Neutrophil (primary cell): ENCODE data around the gene USP12.
"Not testable (repeated sequence)": the region's sequence is repeated elsewhere in the genome, so short reads cannot be mapped to it uniquely, and the experiment has no call there.

Experiments
- H3K27ac ChIP-seq: fragments of 200-600 bp; sonication (generic); 2 replicates; pipeline ENCODE4 v1.5.1; 2016; ENCODE audit warnings: mild to moderate bottlenecking, moderate library complexity
- H3K27me3 ChIP-seq: fragments of 200-600 bp; sonication (generic); 2 replicates; pipeline ENCODE4 v1.6.0; 2016; ENCODE audit warnings: mild to moderate bottlenecking
- H3K36me3 ChIP-seq: fragments of 200-600 bp; sonication (generic); 2 replicates; pipeline ENCODE4 v1.5.1; 2017
- H3K4me1 ChIP-seq, 2 experiments: fragments of 200-600 bp in 1 of 2; sonication (generic) in 1 of 2; 1 replicate in 1 of 2; 2 replicates in 1 of 2; pipeline versions ENCODE4 v1.5.1 to v1.6.1; 2013 to 2016; ENCODE audit warnings: low read depth in 1 of 2, low read length in 1 of 2, mild to moderate bottlenecking in 1 of 2, moderate library complexity in 1 of 2; ENCODE audit not compliant: control insufficient read depth in 1 of 2, insufficient read depth in 1 of 2
- H3K4me3 ChIP-seq, 2 experiments: fragments of 200-600 bp in 1 of 2; sonication (generic) in 1 of 2; 1 replicate in 1 of 2; 2 replicates in 1 of 2; pipeline ENCODE4 v1.5.1; 2013 to 2016; ENCODE audit warnings: low read depth in 1 of 2, low read length in 1 of 2, mild to moderate bottlenecking in 1 of 2, moderate library complexity in 1 of 2
- H3K9me3 ChIP-seq: fragments of 200-600 bp; sonication (generic); 2 replicates; pipeline ENCODE4 v1.5.1; 2016
- CTCF ChIP-seq: fragments of 200-600 bp; sonication (generic); IDR thresholded peaks from 2 replicates; pipeline ENCODE4 v1.5.1; 2016; ENCODE audit warnings: antibody characterized with exemption

USP12 gene

GRCh38 chr13:27199211-27199610, 27.6 kb upstream of the USP12 start:
- Histone ChIP-seq H3K27me3 (peaks cover 4% of the 10 kb centered on the region), H3K36me3 (no peaks in the 10 kb centered on the region), H3K4me1 (no peaks in the 10 kb centered on the region), H3K27ac (no peak overlapping the region), H3K9me3 (no peaks in the 10 kb centered on the region), H3K4me3 (no peak overlapping the region)
- no peak for TF ChIP-seq CTCF

GRCh38 chr13:27194895-27195764, 23.5 kb upstream of the USP12 start:
- H3K36me3 ChIP-seq, result no peaks in the 10 kb centered on the region
- H3K27me3 ChIP-seq, result peaks cover 5% of the 10 kb centered on the region
- no peaks in the 10 kb centered on the region for H3K4me1 ChIP-seq
- H3K27ac ChIP-seq, result no peak overlapping the region
- no peak overlapping the region for H3K4me3 ChIP-seq
- H3K9me3 ChIP-seq, result no peaks in the 10 kb centered on the region
- no peak for TF ChIP-seq CTCF

GRCh38 chr13:27194209-27194608, 22.6 kb upstream of the USP12 start:
- Histone ChIP-seq H3K27me3 (peaks cover 5% of the 10 kb centered on the region), H3K27ac (no peak overlapping the region), H3K4me3 (no peak overlapping the region), H3K36me3 (no peaks in the 10 kb centered on the region), H3K9me3 (no peaks in the 10 kb centered on the region), H3K4me1 (no peaks in the 10 kb centered on the region)
- TF ChIP-seq CTCF, result no peak

GRCh38 chr13:27193496-27193895, 21.9 kb upstream of the USP12 start:
- H3K27me3 ChIP-seq, result peaks cover 5% of the 10 kb centered on the region
- H3K4me3 ChIP-seq, result no peak overlapping the region
- no peak overlapping the region for H3K27ac ChIP-seq
- no peaks in the 10 kb centered on the region for H3K9me3 ChIP-seq
- no peak for TF ChIP-seq CTCF
- H3K36me3 ChIP-seq, result no peaks in the 10 kb centered on the region
- no peaks in the 10 kb centered on the region for H3K4me1 ChIP-seq

- H3K4me1 ChIP-seq, result no peaks in the 10 kb centered on the region
- H3K9me3 ChIP-seq, result no peaks in the 10 kb centered on the region
- no peak overlapping the region for H3K27ac ChIP-seq
- TF ChIP-seq CTCF, result no peak
- no peaks in the 10 kb centered on the region for H3K36me3 ChIP-seq
- peaks cover 5% of the 10 kb centered on the region for H3K27me3 ChIP-seq
- H3K4me3 ChIP-seq, result no peak overlapping the region
These were observed 21.4 kb upstream of the USP12 start for GRCh38 chr13:27192973-27193372.

- not testable (repeated sequence) for H3K9me3 ChIP-seq, H3K4me1 ChIP-seq
These were observed 20.8 kb upstream of the USP12 start for GRCh38 chr13:27192367-27192766.

More at GRCh38 chr13:27192367-27192766, 20.8 kb upstream of the USP12 start:
- not testable (repeated sequence) for H3K36me3 ChIP-seq, H3K27ac ChIP-seq, H3K4me3 ChIP-seq, H3K27me3 ChIP-seq
